CD4-positive, alpha-beta T cell treated with Interferon alpha-2 for 1 hour (primary cell): ENCODE measurements around the gene IRAK1.

Source experiments
- DNase-seq, 2 donors: peaks; one replicate each; pipeline ENCODE4 v3.0.0-alpha.2; 2020 to 2022

The IRAK1 gene

GRCh38 chrX:154040307-154040756, 20.6 kb upstream of the IRAK1 start:
- no peak for DNase-seq

DNA sequence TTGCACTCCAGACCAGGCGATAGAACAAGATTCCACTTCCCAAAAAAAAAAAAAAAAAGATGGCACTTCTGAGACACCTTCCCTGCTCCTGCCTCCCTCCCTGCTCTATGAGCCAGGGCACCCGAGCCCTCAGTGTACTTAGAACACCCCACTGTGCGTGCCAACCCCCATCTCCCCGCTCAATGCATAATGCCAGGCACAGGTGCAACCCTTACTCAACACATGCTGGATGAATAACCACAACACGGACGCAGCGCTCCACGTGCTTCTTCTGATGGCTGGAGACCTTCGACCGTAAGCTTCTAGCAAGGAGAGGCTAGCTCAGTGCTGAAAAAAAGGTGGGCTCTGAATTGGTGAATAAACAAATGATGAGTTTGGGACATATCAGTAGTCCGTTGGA, 19.9 kb upstream of the IRAK1 start:
- no peak for DNase-seq

DNA sequence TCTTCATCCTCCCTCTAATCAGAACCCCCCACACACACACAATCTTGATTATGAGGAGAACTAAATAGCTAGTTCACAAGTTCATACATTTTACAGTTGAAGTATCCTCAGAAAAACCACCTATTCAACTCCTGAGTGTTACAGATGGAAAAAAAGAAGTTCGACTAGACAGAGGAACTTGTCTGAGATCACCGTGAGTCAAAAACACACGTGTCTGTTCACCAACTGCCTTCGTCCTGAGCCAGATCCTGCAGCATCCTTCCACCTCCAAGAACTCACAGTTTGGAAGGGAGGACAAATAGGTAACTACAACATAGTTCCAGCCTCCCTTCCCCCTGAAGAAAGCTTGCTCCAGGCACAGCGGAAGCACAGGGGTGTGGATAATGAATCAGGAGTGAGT, 19.0 kb upstream of the IRAK1 start:
- no peak for DNase-seq

DNA sequence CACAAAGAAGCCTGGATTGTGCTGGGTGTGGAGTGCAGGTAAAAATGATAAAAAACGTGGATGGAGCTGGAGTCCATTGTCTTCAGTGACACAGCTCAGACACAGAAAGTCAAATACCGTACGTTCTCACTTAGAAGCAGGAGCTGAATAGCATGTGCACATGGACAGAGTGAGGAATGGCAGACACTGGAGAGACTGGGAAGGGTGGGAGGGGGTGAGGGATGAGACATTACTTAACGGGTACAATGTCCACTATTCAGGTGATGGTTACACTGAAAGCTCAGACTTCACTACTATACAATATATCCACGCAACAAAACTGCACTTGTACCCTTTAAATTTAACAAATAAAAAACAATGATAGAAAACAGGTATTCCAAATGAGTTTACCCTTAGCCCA, 18.1 kb upstream of the IRAK1 start:
- no peak for DNase-seq

DNA sequence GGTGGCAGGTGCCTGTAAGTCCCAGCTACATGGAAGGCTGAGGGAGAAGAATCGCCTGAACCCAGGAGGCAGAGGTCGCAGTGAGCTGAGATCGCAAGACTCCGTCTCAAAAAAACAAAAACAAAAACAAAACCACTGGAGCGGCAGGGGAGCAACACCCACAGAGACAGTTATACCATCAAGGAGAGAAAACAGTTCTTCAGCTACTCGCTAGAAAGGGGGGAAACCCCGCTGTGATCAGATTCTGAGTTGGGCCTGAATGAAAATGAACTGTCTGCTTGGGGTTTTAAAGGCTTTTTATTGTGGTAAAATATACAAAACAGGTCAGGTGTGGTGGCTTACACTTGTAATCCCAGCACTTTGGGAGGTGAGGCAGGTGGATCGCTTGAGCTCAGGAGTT, 16.8 kb upstream of the IRAK1 start:
- DNase-seq = peak in 1 of 2 donors; percentile 35

- no peak for DNase-seq
Measured at GRCh38 chrX:154033848-154034247, 14.1 kb upstream of the IRAK1 start.

- DNase-seq = no peak
Measured at GRCh38 chrX:154032653-154033052, 13.0 kb upstream of the IRAK1 start.

DNA sequence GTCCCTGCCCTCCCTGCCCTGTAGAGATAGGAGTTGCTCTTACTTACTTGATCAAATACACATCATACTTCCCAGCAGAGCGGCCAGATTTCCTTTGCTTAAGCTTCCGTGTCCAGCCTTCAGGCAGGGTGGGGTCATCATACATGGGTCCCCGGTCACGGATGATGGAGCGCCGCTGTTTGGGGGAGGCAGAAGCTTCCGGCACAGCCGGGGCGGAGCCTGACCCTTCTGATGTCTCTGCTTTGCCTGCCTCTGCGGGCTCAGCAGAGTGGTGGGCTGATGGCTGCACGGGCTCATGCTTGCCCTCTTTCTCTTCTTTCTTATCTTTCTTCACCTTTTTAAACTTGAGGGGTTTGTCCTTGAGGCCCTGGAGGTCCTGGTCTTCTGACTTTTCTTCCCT, 12.5 kb upstream of the IRAK1 start:
- no peak for DNase-seq

DNA sequence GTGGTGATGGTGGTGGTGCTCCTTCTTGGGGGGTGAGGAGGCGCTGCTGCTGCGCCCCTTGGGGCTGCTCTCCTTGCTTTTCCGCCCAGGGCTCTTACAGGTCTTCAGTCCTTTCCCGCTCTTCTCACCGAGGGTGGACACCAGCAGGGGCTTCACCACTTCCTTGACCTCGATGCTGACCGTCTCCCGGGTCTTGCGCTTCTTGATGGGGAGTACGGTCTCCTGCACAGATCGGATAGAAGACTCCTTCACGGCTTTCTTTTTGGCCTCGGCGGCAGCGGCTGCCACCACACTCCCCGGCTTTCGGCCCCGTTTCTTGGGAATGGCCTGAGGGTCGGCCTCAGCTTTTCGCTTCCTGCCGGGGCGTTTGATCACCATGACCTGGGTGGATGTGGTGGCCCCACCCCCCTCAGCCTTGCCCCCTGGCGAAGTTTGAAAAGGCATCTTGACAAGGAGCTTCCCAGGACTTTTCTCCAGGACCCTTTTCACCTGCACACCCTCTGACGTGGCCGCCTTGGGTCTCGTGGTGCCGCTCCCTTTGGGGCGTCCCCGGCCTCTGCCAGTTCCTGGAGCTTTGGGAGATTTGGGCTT, 11.1 kb upstream of the IRAK1 start:
- no peak for DNase-seq

GRCh38 chrX:154030266-154030665, 10.6 kb upstream of the IRAK1 start:
- DNase-seq = no peak

DNA sequence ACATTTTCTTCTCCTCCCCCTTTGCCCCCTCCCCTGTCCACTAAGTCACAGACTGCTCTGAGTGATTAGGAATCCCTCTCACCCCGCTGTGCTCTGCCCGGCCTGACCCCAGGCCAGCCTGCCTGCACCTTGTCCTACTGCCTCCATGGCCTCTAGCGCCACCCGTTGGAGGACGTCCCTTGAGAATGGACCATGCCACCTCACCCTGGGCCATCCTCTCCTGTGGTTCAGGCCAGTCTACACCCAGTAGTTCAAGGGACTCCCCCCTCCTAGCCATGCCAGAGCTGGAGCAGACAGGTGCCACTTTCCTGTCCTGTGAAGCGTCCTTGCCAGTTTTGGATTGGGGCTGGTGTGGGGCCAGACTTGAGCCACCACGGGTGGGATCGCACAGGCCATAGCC, 9.7 kb upstream of the IRAK1 start:
- no peak for DNase-seq

- no peak for DNase-seq
Measured at GRCh38 chrX:154028502-154029184, 8.9 kb upstream of the IRAK1 start.

GRCh38 chrX:154027986-154028385, 8.3 kb upstream of the IRAK1 start:
- DNase-seq = no peak

- no peak for DNase-seq
Measured at GRCh38 chrX:154027022-154027402, 7.3 kb upstream of the IRAK1 start.

DNA sequence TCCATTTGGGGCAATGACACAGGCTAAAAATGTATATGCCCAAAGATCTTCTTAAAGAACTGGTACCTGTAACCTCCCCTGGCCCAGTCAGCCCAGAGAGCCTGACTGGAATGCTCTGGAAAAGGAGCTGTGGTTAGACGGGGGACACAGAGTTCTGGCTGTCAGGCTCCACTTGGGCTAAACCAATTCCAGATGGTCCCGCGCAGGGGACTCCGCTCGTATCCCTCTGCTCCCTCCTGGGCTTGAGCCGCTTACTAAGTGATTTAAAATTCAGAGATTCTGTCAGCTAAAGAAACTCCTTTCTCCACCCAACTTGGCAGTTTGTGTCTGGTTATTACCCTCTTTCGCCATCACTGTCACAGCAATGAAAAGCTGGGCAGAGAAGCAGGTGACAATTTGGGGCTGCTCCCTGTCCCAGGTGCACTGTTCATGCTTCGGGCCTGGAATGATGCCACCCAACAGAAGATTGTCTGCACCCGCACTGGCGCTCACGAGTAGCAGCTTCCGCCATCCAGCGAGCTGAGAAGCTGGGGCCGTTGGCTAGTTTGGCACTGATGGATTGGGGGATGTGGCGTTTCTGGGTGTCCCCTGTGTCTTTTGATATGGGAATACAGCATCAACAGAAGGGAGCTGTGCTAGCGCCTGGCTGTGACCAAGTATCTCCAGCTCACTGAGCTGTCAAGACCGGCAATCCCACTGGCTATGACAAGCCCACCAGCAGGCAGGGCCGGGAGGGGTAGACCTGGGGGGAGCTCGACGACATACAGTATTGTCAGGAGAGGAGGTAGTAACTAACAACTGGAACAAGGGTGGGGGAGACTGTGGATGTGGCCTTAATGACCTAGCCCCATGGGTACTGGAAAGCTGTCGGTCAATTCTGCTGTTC, 6.7 kb upstream of the IRAK1 start:
- DNase-seq = no peak

GRCh38 chrX:154025230-154025629, 5.5 kb upstream of the IRAK1 start:
- DNase-seq = no peak

- no peak for DNase-seq
Measured at GRCh38 chrX:154024271-154024670, 4.6 kb upstream of the IRAK1 start.

- no peak for DNase-seq
Measured at GRCh38 chrX:154023276-154024000, 3.7 kb upstream of the IRAK1 start.

- no peak for DNase-seq
Measured at GRCh38 chrX:154022108-154022507, 2.4 kb upstream of the IRAK1 start.

DNA sequence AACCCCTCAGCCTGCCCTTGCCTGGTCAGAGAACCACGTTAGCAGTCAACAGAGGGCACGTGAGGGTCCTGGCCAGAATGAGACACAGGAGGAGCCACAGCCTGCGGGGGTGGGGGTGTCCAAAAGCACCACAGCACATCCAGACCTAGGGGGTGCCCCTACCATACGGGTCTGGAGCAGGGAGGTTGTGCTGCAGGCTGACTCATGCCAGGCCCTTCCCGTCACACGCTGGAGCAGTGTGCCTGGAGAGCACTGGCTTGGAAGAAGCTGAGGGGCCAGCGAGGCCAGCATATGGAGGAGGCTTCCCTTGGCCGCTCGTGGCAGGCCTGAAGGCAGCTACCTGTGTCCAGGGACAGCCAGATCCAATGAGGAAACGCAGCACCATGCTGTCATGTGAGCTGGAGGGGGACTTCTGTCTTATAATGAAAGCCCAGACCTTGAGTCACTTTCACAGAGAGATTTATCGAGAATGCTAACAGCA, 1.5 kb upstream of the IRAK1 start:
- no peak for DNase-seq

DNA sequence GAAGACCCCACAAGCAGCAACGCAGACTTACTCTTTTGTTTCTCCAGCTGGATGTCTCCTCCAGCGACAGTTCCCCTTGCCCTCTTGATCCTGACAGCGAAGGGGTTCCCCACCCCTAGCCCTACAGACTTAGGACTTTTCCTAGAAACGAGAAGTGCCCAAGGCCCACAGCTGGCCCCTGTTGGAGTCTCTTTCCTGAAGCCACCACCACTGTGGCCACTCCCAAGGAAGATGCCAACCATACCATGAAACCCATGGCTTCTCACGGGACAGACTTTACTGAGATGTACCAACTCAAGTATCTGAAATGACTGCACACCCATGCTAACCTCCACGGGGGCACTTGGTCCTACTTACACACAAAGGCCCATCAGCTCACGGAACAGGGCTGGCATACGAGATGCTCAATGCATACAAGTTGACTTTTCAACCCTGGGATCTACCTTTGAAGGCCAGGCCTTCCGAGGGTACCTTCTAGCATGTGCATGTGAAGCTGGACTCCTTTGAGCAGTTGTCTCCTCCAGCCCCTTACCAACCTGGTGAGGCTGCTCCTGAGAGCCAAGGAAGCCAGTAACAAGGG, 924 bp upstream of the IRAK1 start:
- no peak for DNase-seq

GRCh38 chrX:154019061-154019621, 561 bp downstream of the IRAK1 start:
- peak in 1 of 2 donors; percentile 16 for DNase-seq
